ENCODE data around the gene SORCS3.

The SORCS3 gene

DNA sequence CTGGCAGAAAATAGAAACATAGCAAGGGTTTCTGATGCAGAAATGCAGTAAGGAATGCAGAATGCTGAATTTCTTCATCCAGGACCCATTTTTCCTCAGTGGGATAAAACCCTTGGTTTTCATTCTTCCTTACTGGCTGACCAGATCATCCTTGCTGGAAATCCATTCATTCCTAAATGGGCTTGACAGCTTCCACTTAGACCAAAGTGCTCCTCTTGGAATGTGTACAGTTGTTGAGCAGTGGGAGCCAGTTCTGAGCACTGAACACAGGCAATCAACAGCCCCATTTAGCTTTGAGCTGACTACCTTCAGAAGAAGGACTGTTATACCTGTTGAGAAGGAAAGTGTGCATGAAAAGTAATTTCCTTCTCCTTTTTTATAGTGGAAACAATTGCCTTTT, 232.1 kb downstream of the SORCS3 start:
- H3K4me3 ChIP-seq (ENCODE audit: low read depth, low read length): no peak overlapping the region
- no peaks in the 10 kb centered on the region for H3K27me3 ChIP-seq (replicated peaks)
- in situ Hi-C loops (cut with HindIII; ENCODE audit: low pct_ligation_motif_present, low sequenced_read_pairs): no loop called here
- H3K27ac ChIP-seq: no peak overlapping the region
- no peaks in the 10 kb centered on the region for H3K36me3 ChIP-seq (replicated peaks)
- DNase-seq: no peak
- TF ChIP-seq, protein P1, sequence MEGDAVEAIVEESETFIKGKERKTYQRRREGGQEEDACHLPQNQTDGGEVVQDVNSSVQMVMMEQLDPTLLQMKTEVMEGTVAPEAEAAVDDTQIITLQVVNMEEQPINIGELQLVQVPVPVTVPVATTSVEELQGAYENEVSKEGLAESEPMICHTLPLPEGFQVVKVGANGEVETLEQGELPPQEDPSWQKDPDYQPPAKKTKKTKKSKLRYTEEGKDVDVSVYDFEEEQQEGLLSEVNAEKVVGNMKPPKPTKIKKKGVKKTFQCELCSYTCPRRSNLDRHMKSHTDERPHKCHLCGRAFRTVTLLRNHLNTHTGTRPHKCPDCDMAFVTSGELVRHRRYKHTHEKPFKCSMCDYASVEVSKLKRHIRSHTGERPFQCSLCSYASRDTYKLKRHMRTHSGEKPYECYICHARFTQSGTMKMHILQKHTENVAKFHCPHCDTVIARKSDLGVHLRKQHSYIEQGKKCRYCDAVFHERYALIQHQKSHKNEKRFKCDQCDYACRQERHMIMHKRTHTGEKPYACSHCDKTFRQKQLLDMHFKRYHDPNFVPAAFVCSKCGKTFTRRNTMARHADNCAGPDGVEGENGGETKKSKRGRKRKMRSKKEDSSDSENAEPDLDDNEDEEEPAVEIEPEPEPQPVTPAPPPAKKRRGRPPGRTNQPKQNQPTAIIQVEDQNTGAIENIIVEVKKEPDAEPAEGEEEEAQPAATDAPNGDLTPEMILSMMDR (IDR thresholded peaks at IDR 0.05; ENCODE audit: low read depth, low read length, missing control alignments): no peak

DNA sequence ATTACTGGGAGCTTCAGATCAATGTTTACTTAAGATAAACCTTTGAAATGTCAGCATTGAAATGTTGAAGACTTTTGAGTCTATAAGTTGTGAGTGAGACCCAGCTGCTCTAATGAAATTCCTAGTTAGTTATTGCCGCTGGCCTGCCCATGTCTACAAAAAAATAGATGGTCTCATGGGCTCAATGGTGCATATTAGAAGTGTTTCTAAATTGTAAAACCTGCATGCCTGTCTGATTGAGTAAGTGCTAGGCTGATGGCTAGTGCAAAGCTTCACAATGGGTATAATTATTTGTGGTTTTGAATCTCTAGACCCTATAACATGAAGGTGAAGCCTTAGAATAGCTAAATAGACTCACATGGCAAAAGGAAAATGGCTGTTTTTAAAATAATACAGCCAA, 234.5 kb downstream of the SORCS3 start:
- Histone ChIP-seq H3K36me3 (replicated peaks) (no peaks in the 10 kb centered on the region), H3K4me3 (ENCODE audit: low read depth, low read length) (no peak overlapping the region), H3K27ac (no peak overlapping the region), H3K27me3 (replicated peaks) (no peaks in the 10 kb centered on the region)
- in situ Hi-C loops (cut with HindIII; ENCODE audit: low pct_ligation_motif_present, low sequenced_read_pairs): no loop called here
- TF ChIP-seq, protein P1 (IDR thresholded peaks at IDR 0.05; ENCODE audit: low read depth, low read length, missing control alignments): no peak
- no peak for DNase-seq

- Histone ChIP-seq H3K27me3 (replicated peaks) (no peaks in the 10 kb centered on the region), H3K4me3 (ENCODE audit: low read depth, low read length) (no peak overlapping the region), H3K27ac (no peak overlapping the region), H3K36me3 (replicated peaks) (no peaks in the 10 kb centered on the region)
- TF ChIP-seq, protein P1 (IDR thresholded peaks at IDR 0.05; ENCODE audit: low read depth, low read length, missing control alignments): no peak
- in situ Hi-C loops (cut with HindIII; ENCODE audit: low pct_ligation_motif_present, low sequenced_read_pairs): no loop called here
- no peak for DNase-seq
Observed at GRCh38 chr10:104880624-104881398, 239.7 kb downstream of the SORCS3 start.

GRCh38 chr10:104881740-104882139, 240.7 kb downstream of the SORCS3 start:
- Histone ChIP-seq H3K36me3 (replicated peaks) (no peaks in the 10 kb centered on the region), H3K27ac (no peak overlapping the region), H3K27me3 (replicated peaks) (no peaks in the 10 kb centered on the region), H3K4me3 (ENCODE audit: low read depth, low read length) (no peak overlapping the region)
- in situ Hi-C loops (cut with HindIII; ENCODE audit: low pct_ligation_motif_present, low sequenced_read_pairs): no loop called here
- TF ChIP-seq, protein P1 (IDR thresholded peaks at IDR 0.05; ENCODE audit: low read depth, low read length, missing control alignments): no peak
- DNase-seq: no peak

- Histone ChIP-seq H3K36me3 (replicated peaks) (no peaks in the 10 kb centered on the region), H3K27ac (no peak overlapping the region), H3K27me3 (replicated peaks) (no peaks in the 10 kb centered on the region), H3K4me3 (ENCODE audit: low read depth, low read length) (no peak overlapping the region)
- DNase-seq: no peak
- in situ Hi-C loops (cut with HindIII; ENCODE audit: low pct_ligation_motif_present, low sequenced_read_pairs): no loop called here
- TF ChIP-seq, protein P1 (IDR thresholded peaks at IDR 0.05; ENCODE audit: low read depth, low read length, missing control alignments): no peak
Observed at GRCh38 chr10:104892879-104893617, 252.0 kb downstream of the SORCS3 start.

Data from brain microvascular endothelial cell (primary cell).